HepG2 (cell line): ENCODE measurements around the gene CDCP1. TPM values are rescaled to one million over a fixed set of nuclear protein-coding genes. Genes with fewer than 3 reads are reported as not detected.

Source experiments
- ATAC-seq: fragments of 200-7000 bp; cut with Tn5 transposase; 3 replicates; pipeline ENCODE4 v1.9.1; 2020; ENCODE audit warnings: mild to moderate bottlenecking, moderate library complexity
- BruUV-seq: library from RNA; stranded (reverse); fragments of 400-500 nt; replicated peaks from 2 replicates; lab custom pipeline; 2021; lab: Mats Ljungman, UMichigan
- CTCF ChIA-PET: fragments of 300-600 bp; formaldehyde crosslinking; extraction: SDS; loops from one replicate; lab custom pipeline; 2021; ENCODE audit warnings: low total read pairs, inconsistent platforms, low intra/inter-chr PET ratio; lab: Yijun Ruan, JAX
- POLR2A ChIA-PET: fragments of 350-600 bp; sonication (Branson Sonifier 250); formaldehyde crosslinking; loops from one replicate; lab custom pipeline; 2020; ENCODE audit warnings: antibody characterized with exemption, inconsistent platforms; lab: Yijun Ruan, JAX
- DNase-seq: peaks from one replicate; pipeline ENCODE4 v3.0.0-alpha.2; 2015; ENCODE audit warnings: low spot score
- FAIRE-seq: peaks from 3 replicates; lab custom pipeline; 2011; peaks lifted over from hg19 to GRCh38; lab: Jason Lieb, UNC
- H2AFZ ChIP-seq: one replicate; pipeline ENCODE4 v1.6.1; 2011; ENCODE audit warnings: low read length, inconsistent platforms
- H3K27ac ChIP-seq: fragments of 300-600 bp; 3 replicates; pipeline ENCODE4 v1.8.0; 2011; ENCODE audit warnings: mixed run types, mild to moderate bottlenecking, mixed read lengths, low read length, inconsistent platforms; ENCODE audit not compliant: insufficient read depth; ENCODE audit errors: extremely low read length
- H3K27me3 ChIP-seq, 2 experiments: fragments of 200-600 bp in 1 of 2; 2 replicates in 1 of 2; 3 replicates in 1 of 2; pipeline versions ENCODE4 v1.6.0 to v1.8.0; 2011; ENCODE audit warnings: low read length in 2 of 2, mild to moderate bottlenecking in 2 of 2, moderate library complexity in 2 of 2, inconsistent platforms in 1 of 2; ENCODE audit not compliant: insufficient read depth in 2 of 2, control insufficient read depth in 1 of 2
- H3K36me3 ChIP-seq, 2 experiments: fragments of 200-600 bp in 1 of 2; replicated peaks in 1 of 2; 2 replicates in 1 of 2; 3 replicates in 1 of 2; pipeline versions ENCODE4 v1.5.1 to v1.8.0; 2011; ENCODE audit warnings: low read length in 2 of 2, inconsistent platforms in 1 of 2; ENCODE audit not compliant: insufficient read depth in 2 of 2, control insufficient read depth in 1 of 2
- H3K4me1 ChIP-seq: 2 replicates; pipeline ENCODE4 v1.5.1; 2012; ENCODE audit warnings: low read length, inconsistent platforms; ENCODE audit not compliant: insufficient read depth
- H3K4me2 ChIP-seq: 2 replicates; pipeline ENCODE4 v1.6.0; 2011; ENCODE audit warnings: low read depth, low read length, inconsistent platforms
- H3K4me3 ChIP-seq, 3 experiments: fragments of 200-600 bp in 1 of 3; sonication (generic), shearing (Covaris generic) in 1 of 3; replicated peaks in 1 of 3; 2 replicates each; pipeline ENCODE4 v1.5.1; 2011 to 2016; ENCODE audit warnings: low read length in 3 of 3, inconsistent platforms in 2 of 3, low read depth in 2 of 3, mild to moderate bottlenecking in 2 of 3, control low read depth in 1 of 3, mixed read lengths in 1 of 3; ENCODE audit not compliant: insufficient read depth in 1 of 3
- H3K79me2 ChIP-seq: one replicate; pipeline ENCODE4 v1.6.1; 2011; ENCODE audit warnings: low read length, inconsistent platforms; ENCODE audit not compliant: insufficient read depth
- H3K9ac ChIP-seq: 2 replicates; pipeline ENCODE4 v1.6.0; 2011; ENCODE audit warnings: mild to moderate bottlenecking, low read depth, low read length, inconsistent platforms; ENCODE audit not compliant: insufficient read depth
- H3K9me3 ChIP-seq: 2 replicates; pipeline ENCODE4 v1.5.1; 2012; ENCODE audit warnings: mild to moderate bottlenecking, low read length
- H4K20me1 ChIP-seq: 2 replicates; pipeline ENCODE4 v1.6.0; 2011; ENCODE audit warnings: inconsistent platforms, mild to moderate bottlenecking, low read length, moderate library complexity; ENCODE audit not compliant: insufficient read depth
- ELF4 ChIP-seq: sonication (generic); formaldehyde crosslinking; IDR thresholded peaks from 2 replicates; pipeline ENCODE4 v1.5.0; 2020; ENCODE audit warnings: missing genetic modification reagents, mild to moderate bottlenecking, moderate library complexity, borderline replicate concordance
- KLF9 ChIP-seq: IDR thresholded peaks from 2 replicates; pipeline ENCODE4 v1.6.1; 2016; ENCODE audit warnings: low read depth
- SATB2 ChIP-seq: sonication (generic); formaldehyde crosslinking; IDR thresholded peaks from 2 replicates; pipeline ENCODE4 v1.5.0; 2020; ENCODE audit warnings: missing genetic modification reagents
- YEATS2 ChIP-seq: sonication (generic); formaldehyde crosslinking; IDR thresholded peaks from 2 replicates; pipeline ENCODE4 v1.4.0; 2020; ENCODE audit warnings: missing genetic modification reagents, borderline replicate concordance
- ZBTB21 ChIP-seq: sonication (generic); formaldehyde crosslinking; IDR thresholded peaks from 2 replicates; pipeline ENCODE4 v1.4.0; 2020; ENCODE audit warnings: missing genetic modification reagents
- ZFP1 ChIP-seq: IDR thresholded peaks from 2 replicates; pipeline ENCODE4 v1.6.1; 2016
- ZNF383 ChIP-seq: sonication (generic); formaldehyde crosslinking; IDR thresholded peaks from 2 replicates; pipeline ENCODE4 v1.4.0; 2020; ENCODE audit warnings: missing genetic modification reagents, mild to moderate bottlenecking, borderline replicate concordance
- ZSCAN25 ChIP-seq: sonication (generic); formaldehyde crosslinking; IDR thresholded peaks from 2 replicates; pipeline ENCODE4 v1.8.0; 2022; ENCODE audit warnings: mild to moderate bottlenecking, missing genetic modification reagents
- WGBS: methylation state at CpG from one replicate; pipeline ENCODE4 v1.1.6; 2017; ENCODE audit warnings: low lambda C conversion rate; 5-methylcytosine and 5-hydroxymethylcytosine counted together
- in situ Hi-C: cut with HindIII; loops from 2 replicates; pipeline ENCODE4 v1.10.0; 2017; ENCODE audit warnings: low pct_unique_long_range_greater_than_20kb; ENCODE audit not compliant: extremely low pct_ligation_motif_present
- intact Hi-C: fragments of 100-400 bp; cut with micrococcal nuclease; formaldehyde crosslinking; loops from one replicate; pipeline ENCODE4 v1.10.0; 2022; ENCODE audit not compliant: unreplicated experiment
- polyA plus RNA-seq, 8 experiments: library from polyadenylated mRNA; depleted of rRNA in 3 of 8; stranded (reverse) in 7 of 8; unstranded in 1 of 8; fragments of >200 nt; fragmentation: Illumina TruSeq in 4 of 8; extraction: Trizol in 4 of 8; gene quantifications; 2 replicates each; pipeline versions ENCODE4 v1.2.1 to v1.2.3, GENCODE V29; 2011 to 2016; ENCODE audit warnings: low read depth in 4 of 8, missing spikeins in 1 of 8, mixed read lengths in 1 of 8; ENCODE audit not compliant: insufficient read depth in 1 of 8
- small RNA-seq, 3 experiments: library from RNA; depleted of rRNA; stranded (forward); fragments of <200 nt; gene quantifications; one replicate each; pipeline ENCODE3, GENCODE V24; 2012; ENCODE audit warnings: low read depth in 2 of 3, low replicate concordance in 1 of 3; ENCODE audit not compliant: insufficient read length in 3 of 3, insufficient read depth in 2 of 3
- total RNA-seq, 5 experiments: library from RNA; depleted of rRNA; stranded (reverse); fragments of >200 nt; fragmentation: Illumina TruSeq; extraction: Trizol; gene quantifications; 2 replicates each; pipeline ENCODE4 v1.2.3, GENCODE V29; 2016; ENCODE audit warnings: low read depth in 1 of 5
- TF ChIP-seq, protein P1 (sequence below): sonication (generic); formaldehyde crosslinking; IDR thresholded peaks from 2 replicates; pipeline ENCODE4 v1.4.0; 2020; ENCODE audit warnings: mild to moderate bottlenecking, missing genetic modification reagents
- TF ChIP-seq, protein P2 (sequence below): sonication (generic); formaldehyde crosslinking; IDR thresholded peaks from 2 replicates; pipeline ENCODE4 v1.8.0; 2022; ENCODE audit warnings: mild to moderate bottlenecking, missing genetic modification reagents, moderate library complexity

CDCP1 gene
- total and polyA plus RNA-seq, 2 of the 13 experiments (the other 11 are each of a cell fraction or from before 2014, with no cell fraction given): 0.11 to 0.18 TPM

DNA sequence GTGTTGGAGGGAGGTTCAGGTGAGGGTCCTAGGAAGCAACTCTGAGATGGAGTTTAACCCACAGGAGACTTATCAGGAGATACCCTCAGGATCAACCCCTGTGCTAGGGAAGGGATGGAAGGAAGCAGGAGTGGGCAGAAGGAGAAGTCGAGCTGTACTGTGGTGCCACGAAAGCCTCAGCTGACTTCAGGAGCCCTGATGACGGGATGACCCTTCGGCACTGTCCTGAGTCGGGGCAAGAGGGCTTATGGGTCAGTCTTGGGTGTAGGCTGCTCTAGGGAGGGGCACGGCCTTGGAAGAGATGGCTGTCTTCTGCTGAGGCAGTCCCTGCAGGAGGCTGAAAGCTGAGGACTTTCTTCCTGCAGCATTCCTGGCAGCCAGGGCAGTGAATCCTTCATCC lies 112.4 kb downstream of the CDCP1 start:
- Histone ChIP-seq H3K4me1 (no peaks in the 10 kb centered on the region), H2AFZ (no peak overlapping the region), H3K4me2 (no peak overlapping the region), H3K4me3 (no peak overlapping the region), H3K36me3 (no peaks in the 10 kb centered on the region), H4K20me1 (no peaks in the 10 kb centered on the region), H3K27ac (no peak overlapping the region), H3K9me3 (no peaks in the 10 kb centered on the region), H3K27me3 (peaks cover 0 to 28% of the 10 kb centered on the region in 2 experiments; a peak in 3 of 5 replicates), H3K79me2 (no peaks in the 10 kb centered on the region), H3K9ac (no peak overlapping the region)
- ATAC-seq (no peak), DNase-seq (no peak), FAIRE-seq (no peak)
- in situ Hi-C loops: loop anchor here (25.0 kb wide), 1 partner anchor 454 kb away; no protein-coding TSS in a partner anchor
- WGBS: no CpG with 5 or more reads among the region's 6 CpGs
- TF ChIP-seq ZSCAN25 (no peak), SATB2 (no peak), ZNF383 (CRISPR knock-in tag) (no peak), KLF9 (CRISPR knock-in tag) (no peak), ELF4 (CRISPR knock-in tag) (no peak), ZBTB21 (no peak), YEATS2 (CRISPR knock-in tag) (no peak), ZFP1 (no peak)
- TF ChIP-seq, protein P1, sequence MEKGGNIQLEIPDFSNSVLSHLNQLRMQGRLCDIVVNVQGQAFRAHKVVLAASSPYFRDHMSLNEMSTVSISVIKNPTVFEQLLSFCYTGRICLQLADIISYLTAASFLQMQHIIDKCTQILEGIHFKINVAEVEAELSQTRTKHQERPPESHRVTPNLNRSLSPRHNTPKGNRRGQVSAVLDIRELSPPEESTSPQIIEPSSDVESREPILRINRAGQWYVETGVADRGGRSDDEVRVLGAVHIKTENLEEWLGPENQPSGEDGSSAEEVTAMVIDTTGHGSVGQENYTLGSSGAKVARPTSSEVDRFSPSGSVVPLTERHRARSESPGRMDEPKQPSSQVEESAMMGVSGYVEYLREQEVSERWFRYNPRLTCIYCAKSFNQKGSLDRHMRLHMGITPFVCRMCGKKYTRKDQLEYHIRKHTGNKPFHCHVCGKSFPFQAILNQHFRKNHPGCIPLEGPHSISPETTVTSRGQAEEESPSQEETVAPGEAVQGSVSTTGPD: no peak
- TF ChIP-seq, protein P2, sequence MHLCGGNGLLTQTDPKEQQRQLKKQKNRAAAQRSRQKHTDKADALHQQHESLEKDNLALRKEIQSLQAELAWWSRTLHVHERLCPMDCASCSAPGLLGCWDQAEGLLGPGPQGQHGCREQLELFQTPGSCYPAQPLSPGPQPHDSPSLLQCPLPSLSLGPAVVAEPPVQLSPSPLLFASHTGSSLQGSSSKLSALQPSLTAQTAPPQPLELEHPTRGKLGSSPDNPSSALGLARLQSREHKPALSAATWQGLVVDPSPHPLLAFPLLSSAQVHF (CRISPR knock-in tag): no peak
- POLR2A ChIA-PET: no interaction called here
- no TSS peak for BruUV-seq
- CTCF ChIA-PET: no interaction called here
- intact Hi-C loops: no loop called here

Small RNA genes within 50 kb of the gene (small RNA-seq; reads per million reads assigned to genes)
- gene RNU5B-3P: 0 reads per million in 3 experiments

Other genes with a start within 250 kb of the CDCP1 start
- 40.8 and 44.1 TPM in 2 replicates for gene ZDHHC3, start 170.2 kb downstream of the CDCP1 start, total RNA-seq (2016; rRNA removed; fragmentation: Illumina TruSeq; extraction: Trizol)
- 63.2 and 65.7 TPM in 2 replicates for gene ZDHHC3, start 170.2 kb downstream of the CDCP1 start, polyA plus RNA-seq (2011; rRNA removed)
- 74.7 and 81.9 TPM in 2 replicates for gene EXOSC7, start 170.1 kb downstream of the CDCP1 start, total RNA-seq (2016; rRNA removed; fragmentation: Illumina TruSeq; extraction: Trizol)
- 56.8 and 68.3 TPM in 2 replicates for gene EXOSC7, start 170.1 kb downstream of the CDCP1 start, polyA plus RNA-seq (2011; rRNA removed)
- not detected in 2 replicates for gene CLEC3B, start 120.1 kb downstream of the CDCP1 start, total RNA-seq (2016; rRNA removed; fragmentation: Illumina TruSeq; extraction: Trizol)
- 0.07 and 0.10 TPM in 2 replicates for gene CLEC3B, start 120.1 kb downstream of the CDCP1 start, polyA plus RNA-seq (2011; rRNA removed)
- gene TMEM158, start 79.9 kb upstream of the CDCP1 start, total RNA-seq (2016; rRNA removed; fragmentation: Illumina TruSeq; extraction: Trizol): 0.13 TPM in 1 of 2 replicates, not detected in the other
- gene TMEM158, start 79.9 kb upstream of the CDCP1 start, polyA plus RNA-seq (2011; rRNA removed): not detected in 2 replicates
- gene LARS2, start 242.2 kb upstream of the CDCP1 start, total RNA-seq (2016; rRNA removed; fragmentation: Illumina TruSeq; extraction: Trizol): 32.3 and 38.7 TPM in 2 replicates
- gene LARS2, start 242.2 kb upstream of the CDCP1 start, polyA plus RNA-seq (2011; rRNA removed): 15.9 and 17.0 TPM in 2 replicates